Brain pericyte (primary cell): ENCODE results near the gene DENND1B.
"Not testable (repeated sequence)": the region's sequence is repeated elsewhere in the genome, so short reads cannot be mapped to it uniquely, and the experiment has no call there.

ENCODE experiments used
- DNase-seq: peaks from one replicate; pipeline ENCODE4 v3.0.0-alpha.2; 2012; ENCODE audit warnings: low read depth, low spot score

DENND1B gene

GRCh38 chr1:197745911-197746310, 29.4 kb downstream of the DENND1B start:
- no peak for DNase-seq

GRCh38 chr1:197744979-197745378, 30.3 kb downstream of the DENND1B start:
- no peak for DNase-seq

DNA sequence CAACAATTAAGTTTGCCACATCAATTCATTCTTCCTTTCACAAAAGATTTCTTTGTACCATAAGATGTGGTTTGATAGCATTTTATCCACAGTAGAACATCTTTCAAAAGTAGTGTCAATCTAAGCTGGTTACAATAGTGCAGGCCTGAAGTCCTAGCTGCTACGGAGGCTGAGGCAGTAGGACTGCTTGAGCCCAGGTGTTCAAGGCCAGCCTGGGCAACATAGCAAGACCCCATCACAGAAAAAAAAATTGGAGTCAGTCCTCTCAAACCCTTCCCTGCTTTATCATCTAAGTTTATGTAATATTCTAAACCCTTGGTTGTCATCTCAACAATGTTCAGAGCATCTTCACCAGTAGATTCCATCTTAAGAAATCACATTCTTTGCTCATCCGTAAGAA, 31.7 kb downstream of the DENND1B start:
- no peak for DNase-seq

- DNase-seq, result no peak
Measured at GRCh38 chr1:197740992-197741391, 34.3 kb downstream of the DENND1B start.

- no peak for DNase-seq
Measured at GRCh38 chr1:197738927-197739326, 36.4 kb downstream of the DENND1B start.

- no peak for DNase-seq
Measured at GRCh38 chr1:197737916-197738315, 37.4 kb downstream of the DENND1B start.

- no peak for DNase-seq
Measured at GRCh38 chr1:197736685-197737084, 38.6 kb downstream of the DENND1B start.

DNA sequence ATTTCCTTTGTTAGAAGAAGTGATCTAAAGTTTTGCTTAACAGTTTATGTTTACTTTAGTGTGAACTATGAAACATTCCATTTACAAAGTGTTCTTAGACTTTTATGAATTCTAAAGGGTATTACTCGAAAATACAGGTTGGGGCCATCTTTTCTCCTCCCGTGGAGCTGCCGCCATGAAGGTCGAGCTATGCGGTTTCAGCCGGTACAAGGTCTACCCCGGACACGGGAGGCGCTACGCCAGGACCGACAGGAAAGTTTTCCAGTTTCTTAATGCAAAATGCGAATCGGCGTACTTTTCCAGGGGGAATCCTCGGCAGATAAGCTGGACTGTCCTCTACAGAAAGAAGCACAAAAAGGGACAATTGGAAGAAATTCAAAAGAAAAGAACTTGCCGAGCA, 39.8 kb downstream of the DENND1B start:
- no peak for DNase-seq

DNA sequence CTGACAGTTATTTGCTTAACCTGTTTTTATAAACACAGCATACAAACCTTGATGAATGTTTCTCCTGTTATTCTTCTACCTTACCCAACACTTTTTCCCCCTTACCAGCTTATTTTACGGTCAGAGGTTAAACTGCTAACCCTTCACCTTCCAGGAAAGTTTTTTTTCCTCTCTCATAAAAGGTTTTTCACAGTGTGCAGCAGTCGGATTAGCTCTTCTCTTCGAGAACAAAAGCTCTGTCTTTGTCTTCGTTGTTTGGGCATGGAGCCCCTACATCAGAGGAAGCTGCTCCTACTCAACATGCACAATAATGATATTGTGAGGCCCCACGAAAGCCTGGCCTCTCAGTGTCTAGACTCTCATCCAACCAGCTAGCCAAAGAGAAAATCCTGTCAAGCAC, 42.0 kb downstream of the DENND1B start:
- DNase-seq, result no peak

GRCh38 chr1:197732187-197732586, 43.1 kb downstream of the DENND1B start:
- DNase-seq, result no peak

DNA sequence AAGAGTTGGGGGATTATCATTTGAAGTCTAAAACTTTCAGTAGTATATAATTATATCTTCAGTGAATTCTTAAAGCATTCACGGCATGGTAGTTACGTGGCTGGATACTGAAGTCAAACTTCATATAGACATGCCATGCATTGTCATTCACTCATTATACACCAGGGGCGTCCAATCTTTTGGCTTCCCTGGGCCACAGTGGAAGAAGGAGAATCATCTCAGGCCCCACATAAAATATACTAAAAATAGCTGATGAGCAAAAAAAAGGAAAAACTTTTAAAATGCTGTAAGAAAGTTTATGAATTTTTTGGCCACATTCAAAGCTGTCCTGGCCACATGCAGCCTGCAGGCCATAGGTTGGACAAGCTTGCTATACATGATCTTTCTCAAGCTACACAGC, 43.8 kb downstream of the DENND1B start:
- no peak for DNase-seq

DNA sequence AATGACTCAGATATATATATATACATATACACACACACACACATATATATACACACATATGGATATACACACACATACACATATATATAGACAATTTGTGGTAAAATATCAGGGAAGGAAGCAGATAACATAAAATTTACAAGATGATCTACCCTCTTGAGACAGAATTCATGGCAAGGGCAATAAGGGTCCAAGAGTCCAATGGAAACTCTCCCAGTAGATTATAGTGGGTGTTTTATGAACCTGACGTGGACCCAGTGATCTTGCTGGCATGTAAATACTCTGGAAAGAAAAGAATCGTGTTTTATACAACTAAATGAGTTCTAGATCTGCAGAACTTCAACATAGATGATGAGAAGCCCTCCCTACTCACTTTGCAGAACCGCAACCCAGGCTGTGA, 49.3 kb downstream of the DENND1B start:
- DNase-seq, result no peak

- no peak for DNase-seq
Measured at GRCh38 chr1:197725044-197725443, 50.2 kb downstream of the DENND1B start.

GRCh38 chr1:197715806-197716205, 59.5 kb downstream of the DENND1B start:
- no peak for DNase-seq

DNA sequence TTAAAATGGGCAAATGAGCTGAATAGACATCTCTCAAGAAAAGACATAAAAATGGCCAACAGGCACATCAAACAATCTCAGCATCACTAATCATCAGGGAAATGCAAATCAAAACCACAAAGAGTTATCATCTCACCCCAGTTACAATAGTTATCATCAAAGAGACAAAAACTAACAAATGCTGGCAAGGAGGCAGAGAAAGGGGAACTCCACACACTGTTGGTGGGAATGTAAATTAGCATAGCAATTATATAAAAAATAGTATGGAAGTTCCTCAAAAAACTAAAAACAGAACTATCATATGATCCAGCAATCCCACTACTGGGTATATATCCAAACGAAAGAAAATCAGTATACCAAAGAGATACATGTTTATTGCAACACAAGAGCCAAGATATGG, 68.7 kb downstream of the DENND1B start:
- DNase-seq, result no peak

- DNase-seq, result no peak
Measured at GRCh38 chr1:197705941-197706340, 69.3 kb downstream of the DENND1B start.

- not testable (repeated sequence) for DNase-seq
Measured at GRCh38 chr1:197700688-197701087, 74.6 kb downstream of the DENND1B start.

DNA sequence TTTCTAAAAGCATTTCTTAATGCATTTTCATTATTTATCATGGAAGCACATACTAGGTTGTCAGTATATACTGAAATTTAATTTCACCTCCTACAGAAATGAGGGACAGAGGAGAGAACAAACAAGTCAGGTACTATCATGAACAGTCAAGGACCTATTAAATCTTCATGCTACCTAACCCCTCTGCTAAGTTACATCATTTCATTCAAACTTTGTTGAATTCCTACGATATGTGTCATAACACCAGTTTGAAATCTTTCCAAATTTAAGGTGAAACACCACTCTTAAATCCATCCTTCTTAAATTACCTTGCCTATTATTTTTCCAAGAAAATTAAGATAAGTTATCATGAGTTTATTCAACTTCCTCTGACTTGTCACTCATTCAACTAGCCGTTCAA, 78.9 kb downstream of the DENND1B start:
- no peak for DNase-seq

GRCh38 chr1:197695961-197696360, 79.3 kb downstream of the DENND1B start:
- no peak for DNase-seq

DNA sequence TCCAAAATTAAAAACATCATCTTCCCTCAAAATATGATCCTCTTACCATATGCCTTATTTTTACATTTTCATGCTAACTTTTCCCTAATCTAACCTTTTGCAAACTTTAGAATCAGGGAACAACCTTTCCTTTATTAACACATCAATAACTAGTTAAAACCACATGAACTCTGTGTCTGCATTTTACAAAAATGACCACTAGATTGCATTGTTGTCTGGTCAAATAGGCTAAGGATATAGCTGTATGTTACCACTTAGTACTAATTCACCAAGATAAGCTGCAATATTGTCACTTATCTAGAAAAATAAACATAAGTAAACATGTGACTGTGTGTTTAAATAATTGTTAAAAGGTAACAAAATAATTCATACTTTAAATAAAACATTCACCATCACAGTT, 82.3 kb downstream of the DENND1B start:
- DNase-seq, result no peak

- DNase-seq, result no peak
Measured at GRCh38 chr1:197691816-197692215, 83.5 kb downstream of the DENND1B start.

- DNase-seq, result no peak
Measured at GRCh38 chr1:197690074-197690473, 85.2 kb downstream of the DENND1B start.

DNA sequence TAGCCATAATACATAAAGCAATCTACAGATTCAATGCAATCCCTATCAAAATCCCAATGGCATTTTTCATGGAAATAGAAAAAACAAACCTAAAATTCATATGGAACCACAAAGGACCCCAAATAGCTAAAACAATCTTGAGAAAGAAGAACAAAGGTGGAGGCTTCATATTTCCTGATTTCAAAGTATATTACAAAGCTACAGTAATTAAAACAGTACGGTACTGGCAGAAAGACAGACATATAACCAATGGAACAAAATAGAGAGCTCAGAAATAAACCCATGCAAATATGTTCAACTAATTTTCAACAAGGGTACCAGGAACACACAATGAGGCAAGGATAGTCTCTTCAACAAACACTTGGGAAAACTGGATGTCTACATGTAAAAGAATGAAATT, 87.0 kb downstream of the DENND1B start:
- DNase-seq, result no peak

GRCh38 chr1:197686702-197687355, 88.5 kb downstream of the DENND1B start:
- no peak for DNase-seq
